Cardiac ventricle fibroblast (primary cell): ENCODE data around the gene ZIC4. TPM values are rescaled to one million over a fixed set of nuclear protein-coding genes. Genes with fewer than 3 reads are reported as not detected.

Source experiments
- total RNA-seq: library from RNA; depleted of rRNA; stranded (reverse); fragments of >200 nt; gene quantifications from 2 replicates; pipeline ENCODE4 v1.2.3, GENCODE V29; 2015

Gene ZIC4
- not detected in 2 replicates for total RNA-seq

DNA sequence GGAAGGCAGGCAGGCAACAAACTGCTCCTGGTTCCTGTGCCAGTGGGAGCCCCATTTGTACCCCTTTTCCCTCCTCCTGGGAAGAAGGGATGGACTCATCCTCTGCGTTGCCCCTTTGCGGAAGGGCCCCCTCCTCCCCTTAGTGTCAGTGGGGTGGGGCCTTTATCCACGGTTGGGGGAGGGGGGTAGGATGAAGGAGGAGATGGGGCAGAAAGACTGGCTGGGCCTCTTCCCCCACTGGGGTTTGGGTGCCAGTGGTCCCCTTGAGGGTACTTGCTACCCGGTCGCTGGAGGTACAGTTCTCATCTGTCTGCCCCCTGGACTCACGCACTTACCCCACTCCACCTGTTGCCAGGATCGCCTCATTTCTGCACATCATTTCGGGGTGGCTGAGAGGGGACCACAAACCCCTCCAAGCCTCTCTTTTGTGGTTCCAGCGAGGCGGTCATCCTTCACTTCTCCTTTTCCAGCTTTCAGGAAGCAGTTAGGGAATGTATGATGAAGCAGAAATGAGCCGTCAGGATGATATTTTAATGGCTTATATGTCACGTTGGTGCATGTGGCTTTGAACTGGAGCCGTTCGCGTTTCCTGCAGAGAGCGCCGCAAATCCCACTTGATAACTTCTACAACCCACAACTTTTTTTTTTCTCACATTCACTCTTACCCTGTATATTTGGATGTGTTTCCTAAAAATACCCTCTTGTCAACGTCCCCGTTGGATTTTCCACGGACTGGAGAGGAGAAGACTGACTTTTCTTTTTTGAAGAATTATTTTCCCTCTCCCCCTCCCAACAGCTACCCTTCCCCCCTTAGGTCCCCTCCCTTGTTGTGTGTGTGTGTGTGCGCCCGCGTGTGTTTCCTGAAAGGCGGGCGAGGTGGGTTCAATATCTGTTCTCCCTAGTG is at the start of gene ZIC4:
Gene ZIC4 (minus strand): TSS at position 516 of the 904 bp plus-strand sequence. CDS start 3,746 bp downstream, outside the sequence.

DNA sequence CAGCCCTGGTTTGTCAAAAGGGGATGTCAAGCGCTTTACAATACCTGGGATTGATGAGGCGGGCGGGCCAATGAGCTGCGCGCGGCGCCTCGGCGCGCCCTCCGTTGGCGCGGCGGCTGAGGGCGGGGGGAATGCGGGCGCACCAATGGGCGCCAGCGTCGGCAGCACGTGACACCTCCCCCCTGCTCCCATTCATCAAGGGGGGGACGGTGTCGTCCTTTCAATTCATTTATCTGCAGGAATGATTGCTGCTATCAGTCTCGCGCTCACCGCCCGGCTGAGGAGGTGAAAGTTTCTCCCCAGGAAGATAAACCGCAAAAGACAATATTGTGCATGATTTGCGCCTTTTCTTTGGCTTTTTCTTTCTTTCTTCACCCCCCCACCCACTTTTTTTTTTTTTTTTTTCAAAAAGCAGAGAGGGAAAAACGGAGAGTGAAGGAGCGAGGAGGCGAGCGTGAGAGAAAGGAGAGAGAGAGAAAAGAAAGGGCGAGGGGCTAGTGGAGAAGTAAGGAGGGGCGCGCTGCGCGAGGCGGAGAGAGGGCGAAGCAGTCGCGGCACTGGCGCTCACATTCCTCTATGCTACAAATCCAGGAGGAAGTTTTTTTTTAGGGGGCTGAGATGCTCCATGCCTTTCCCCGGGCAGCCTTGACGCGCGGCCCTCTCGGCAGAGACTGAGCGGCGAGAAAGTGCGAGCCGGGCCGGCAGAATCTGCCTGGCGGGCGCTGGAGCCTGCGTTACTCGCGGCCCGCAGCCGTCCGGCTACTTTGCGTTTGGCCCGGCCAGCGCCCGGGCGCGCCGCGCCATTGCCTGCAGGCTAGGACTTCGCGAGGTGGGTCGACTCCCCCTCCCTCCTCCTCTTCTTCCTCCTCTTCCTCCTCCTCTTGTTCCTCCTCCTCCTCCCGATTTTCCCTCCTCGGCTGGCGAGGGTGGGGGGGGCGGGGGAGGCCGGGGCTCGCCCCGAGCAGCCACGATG is 3.1 kb upstream of the ZIC4 start, which contains the start of gene ZIC1:
Gene ZIC1 (plus strand): TSS at position 223 of the 973 bp plus-strand sequence. CDS start 748 bp downstream, at position 971.

Other genes with a start within 250 kb of the ZIC4 start
- gene ZIC1, start 2.8 kb upstream of the ZIC4 start, total RNA-seq = not detected in 2 replicates